HG03469 (cell line): ENCODE results near the gene PTPRU.

Experiments
- ATAC-seq: cut with Tn5 transposase; IDR thresholded peaks from one replicate; pipeline ENCODE4 v1.9.1; 2021; ENCODE audit warnings: mild to moderate bottlenecking, moderate library complexity, moderate number of reproducible peaks; ENCODE audit not compliant: unreplicated experiment

PTPRU gene

DNA sequence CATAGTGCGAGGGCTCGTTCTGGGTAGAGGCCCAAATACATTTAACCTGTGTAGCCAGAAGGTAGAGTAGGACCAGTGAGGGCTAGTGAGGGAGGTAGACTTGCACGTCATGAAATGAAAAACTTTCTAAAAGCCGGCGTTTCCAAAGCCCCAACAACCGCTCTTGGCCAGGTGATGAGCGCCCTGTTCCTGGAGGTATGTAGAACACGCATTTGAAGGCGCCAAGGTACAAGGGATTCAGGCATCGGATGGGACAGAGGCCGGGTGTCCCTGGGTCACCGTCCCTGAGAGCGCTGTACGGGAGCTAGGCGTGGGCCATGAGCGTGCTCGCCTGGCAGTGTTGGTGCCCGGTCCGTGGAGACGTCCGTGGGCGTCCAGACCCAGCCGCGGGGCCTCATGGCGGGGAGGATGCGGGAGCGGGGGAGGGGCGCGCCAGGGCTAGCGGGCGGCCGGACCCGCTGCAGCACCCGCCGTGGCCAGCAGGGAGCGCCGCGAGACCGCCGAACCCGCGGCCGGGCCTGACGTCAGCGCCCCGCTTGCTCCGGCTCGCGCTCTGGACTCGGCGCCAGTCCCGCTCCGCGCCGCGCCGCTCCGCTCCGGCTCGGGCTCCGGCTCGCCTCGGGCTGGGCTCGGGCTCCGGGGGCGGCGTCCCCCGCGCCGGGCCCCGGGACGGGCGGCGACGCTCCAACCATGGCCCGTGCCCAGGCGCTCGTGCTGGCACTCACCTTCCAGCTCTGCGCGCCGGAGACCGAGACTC, at the start of gene PTPRU:
Gene PTPRU (plus strand): TSS at position 568 of the 757 bp plus-strand sequence. CDS start 123 bp downstream, at position 691.
- ATAC-seq: peak; percentile 46

DNA sequence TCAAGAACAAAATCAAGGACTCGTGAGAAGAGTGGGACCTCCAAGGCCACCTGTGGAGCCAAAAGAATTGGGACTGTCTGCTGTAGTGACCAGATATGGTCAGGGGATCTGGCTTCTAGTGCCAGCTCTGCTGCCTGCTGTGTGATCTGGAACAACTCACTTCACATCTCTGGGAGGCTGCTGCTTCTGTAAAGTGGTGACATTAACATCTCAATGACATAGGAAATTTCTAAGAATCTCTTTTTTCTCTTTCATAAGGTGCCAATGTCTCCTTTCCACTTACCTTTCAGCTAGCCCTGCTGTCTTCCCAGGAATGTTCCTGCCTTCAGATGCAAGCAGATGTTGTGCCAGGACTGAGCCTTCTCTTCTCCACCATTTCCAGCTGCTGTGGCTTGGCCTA, 49.6 kb upstream of the PTPRU start:
- no peak for ATAC-seq

DNA sequence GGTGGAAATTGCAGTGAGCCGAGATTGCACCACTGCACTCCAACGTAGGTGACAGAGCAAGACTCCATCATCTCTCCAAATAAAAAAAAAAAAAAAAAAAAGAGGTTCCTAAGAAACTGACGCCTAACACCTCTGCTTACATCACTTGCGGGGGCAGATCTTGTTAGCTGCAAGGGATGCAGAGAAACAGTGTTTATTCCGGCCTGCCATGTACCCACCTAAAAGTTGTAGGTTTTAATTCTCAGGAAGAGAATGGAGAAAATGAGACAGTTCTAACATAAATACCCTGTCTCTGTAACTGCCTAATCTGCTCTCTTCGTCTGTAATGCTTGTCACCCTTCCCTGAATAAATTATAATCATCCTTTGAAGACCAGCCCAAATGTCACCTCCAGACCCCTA, 45.6 kb upstream of the PTPRU start:
- ATAC-seq: no peak

DNA sequence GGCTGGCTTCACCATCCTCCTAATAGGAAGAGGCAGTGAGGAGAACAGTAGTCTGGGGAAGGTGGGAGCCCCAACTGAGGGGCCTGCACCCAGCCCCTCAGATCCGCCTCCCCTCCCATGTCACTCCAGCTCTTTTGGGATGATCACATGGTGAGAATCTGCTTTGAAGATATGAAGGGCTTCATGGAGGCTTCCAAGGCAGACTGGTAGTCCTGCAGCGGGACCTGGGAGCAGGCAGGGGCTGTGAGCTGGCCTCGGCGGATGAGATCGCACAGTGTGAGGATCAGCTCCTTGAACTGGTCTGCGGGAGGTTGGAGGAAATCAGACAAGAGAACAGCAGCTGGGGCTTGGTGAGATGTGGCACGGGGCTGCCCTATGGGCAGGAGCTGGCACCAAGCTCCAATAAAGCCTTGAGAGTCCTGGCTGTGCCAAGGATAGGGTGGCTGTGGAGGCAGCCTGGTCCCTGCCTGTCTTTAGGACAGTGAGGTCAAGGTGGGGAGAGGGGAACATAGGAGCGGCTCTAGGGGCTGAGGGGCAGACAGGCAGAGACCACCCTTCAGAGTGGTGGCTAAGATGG, 42.4 kb upstream of the PTPRU start:
- no peak for ATAC-seq

DNA sequence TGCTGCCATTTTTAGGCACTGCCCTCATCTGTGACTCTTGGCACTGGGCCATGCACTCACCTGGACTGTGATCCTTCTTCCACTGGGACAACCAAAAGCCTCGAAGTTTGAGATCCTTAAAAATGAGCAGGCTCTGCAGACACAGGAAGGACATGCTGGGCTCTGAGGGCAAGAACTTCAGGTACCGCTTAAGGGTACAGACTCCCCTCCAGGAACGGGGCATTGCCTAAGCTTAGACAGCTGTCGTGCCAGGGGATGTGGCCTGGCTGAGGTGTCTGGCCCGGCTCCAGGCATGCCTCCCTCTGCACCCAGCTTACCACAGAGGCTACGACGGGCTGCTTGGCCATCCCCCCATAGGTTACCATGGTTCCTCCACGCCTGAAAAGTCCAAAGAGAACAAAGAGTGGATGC, 40.4 kb upstream of the PTPRU start:
- no peak for ATAC-seq

DNA sequence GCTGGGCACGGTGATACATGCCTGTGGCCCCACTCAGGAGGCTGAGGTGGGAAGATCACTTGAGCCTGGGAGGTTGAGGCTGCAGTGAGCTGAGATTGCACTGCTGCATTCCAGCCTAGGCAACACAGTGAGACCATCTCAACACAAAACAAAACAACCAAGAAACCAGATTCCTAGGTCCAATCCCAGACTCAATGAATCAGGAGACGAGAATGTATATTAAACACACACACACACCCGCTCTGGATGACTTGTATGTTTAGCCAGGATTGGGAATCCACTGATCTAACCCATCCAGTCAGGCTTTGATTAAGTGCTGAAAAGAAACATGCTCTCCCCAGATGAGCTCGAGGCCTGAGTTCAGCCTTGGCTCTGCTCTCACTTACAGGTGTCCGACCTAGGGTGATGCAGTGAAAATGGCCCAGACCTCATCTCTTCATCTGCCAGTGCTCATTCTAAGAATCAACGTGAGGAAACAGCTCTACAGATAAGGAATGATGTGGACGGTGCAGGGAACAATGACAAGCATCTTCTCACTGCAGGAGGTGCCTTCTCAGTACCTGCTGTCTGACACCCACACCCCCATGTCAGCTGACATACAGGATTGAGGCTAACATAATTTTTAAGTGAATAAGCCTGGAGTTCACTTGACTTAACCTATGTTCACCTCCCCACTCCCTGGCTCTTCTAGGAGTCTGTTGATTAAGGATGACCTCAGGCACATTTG, 39.3 kb upstream of the PTPRU start:
- no peak for ATAC-seq

DNA sequence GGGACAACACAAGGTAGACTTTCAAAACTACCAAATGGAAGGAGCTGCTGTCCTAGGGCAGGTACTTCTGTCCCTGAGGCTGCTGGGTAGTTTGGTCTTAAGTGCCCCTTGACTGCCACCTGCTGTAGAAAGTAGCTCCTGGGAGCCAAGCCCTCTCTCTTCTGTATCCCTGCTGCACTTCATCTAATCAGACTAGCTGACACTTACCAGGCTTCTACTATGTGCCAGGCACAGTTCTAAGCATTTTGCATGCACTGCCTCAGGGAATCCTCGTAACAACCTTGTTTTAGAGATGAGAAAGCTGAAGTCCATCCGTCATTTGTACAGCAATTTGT, 38.8 kb upstream of the PTPRU start:
- no peak for ATAC-seq

DNA sequence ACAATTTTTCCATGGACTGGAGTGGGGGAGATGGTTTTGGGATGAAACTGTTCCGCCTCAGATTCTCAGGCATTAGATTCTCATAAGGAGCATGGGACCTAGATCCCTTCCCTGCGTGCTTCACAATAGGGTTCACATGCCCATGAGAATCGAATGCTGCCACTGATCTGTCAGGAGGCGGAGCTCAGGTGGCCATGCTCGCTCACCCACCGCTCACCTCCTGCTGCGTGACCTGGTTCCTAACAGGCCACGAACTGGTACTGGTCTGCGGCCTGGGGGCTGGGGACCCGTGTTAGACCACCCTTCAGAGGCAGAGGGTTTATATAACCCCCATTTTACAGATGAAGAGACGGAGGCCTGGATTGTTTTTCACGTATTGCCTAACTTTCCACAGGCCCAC, 38.3 kb upstream of the PTPRU start:
- ATAC-seq: no peak

DNA sequence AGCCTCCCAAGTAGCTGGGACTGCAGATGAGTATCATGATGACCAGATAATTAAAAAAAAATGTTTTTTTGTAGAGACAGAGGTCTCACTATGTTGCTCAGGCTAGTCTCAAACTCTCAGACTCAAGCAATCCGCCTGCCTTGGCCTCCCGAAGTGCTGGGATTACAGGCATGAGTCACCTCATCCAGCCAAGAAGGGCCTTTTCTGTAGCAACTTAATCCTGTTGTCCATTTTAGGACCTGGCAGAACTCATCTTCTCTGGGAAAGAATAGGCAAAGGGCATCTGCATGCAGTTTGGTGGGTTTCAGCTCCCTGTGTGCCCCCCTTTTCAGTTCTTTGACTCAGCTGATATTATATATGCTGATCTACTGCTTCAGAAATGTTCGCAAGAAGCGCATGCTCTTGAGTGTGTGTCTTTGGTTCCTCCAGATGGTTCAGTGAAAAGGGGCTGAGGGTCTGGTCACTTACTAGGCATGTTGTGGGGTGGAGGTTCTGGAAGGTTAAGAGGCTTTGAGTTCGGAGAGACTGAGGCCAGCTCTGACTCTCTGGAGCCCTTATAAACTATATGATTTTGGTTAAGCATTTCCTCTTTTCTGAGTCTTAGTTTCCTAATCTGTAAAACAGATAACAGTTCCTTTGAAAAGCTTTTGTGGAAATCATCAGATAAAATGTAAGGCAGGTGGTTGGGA, 35.3 kb upstream of the PTPRU start:
- no peak for ATAC-seq

DNA sequence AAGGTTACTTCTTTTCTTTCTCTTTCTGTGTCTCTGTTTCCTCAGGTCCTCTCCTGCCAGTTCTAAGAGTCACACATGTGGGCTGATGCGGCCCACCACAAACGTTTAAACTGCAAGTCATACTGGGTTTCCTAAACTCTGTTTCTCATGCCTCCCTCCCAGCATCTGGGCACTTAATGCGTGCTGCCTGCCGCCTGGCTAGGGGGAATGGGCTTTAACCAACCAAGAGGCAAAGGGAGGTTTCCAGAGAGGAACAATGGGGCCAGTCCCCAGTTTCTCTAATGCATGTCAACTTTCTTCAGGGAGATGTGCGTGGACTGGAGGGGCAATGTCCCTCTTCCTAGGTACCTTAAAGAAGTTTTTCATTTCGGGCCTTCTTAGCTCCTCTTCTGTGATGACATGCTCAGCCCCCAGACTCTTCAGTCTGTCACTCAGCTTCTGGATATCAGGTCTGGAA, 34.7 kb upstream of the PTPRU start:
- ATAC-seq: no peak

DNA sequence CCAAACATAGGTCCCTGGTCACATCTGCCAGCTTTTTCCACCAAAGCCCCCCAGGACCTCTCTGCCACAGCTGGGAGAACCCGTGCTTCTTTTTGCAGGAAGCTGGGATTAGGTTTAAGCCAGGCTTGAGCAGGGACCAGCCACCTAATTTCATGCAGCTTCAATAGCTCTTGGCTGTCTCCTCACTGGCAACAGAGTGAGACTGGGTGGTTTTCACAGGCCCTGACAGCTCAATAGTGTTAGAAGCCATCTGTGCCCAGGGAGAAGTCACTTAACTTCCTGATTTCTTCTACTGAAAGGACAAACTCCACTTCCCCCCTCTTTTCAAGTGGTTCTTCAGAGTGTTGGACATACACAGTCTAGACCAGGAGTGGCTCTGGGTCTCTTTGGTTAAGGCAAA, 34.3 kb upstream of the PTPRU start:
- no peak for ATAC-seq

DNA sequence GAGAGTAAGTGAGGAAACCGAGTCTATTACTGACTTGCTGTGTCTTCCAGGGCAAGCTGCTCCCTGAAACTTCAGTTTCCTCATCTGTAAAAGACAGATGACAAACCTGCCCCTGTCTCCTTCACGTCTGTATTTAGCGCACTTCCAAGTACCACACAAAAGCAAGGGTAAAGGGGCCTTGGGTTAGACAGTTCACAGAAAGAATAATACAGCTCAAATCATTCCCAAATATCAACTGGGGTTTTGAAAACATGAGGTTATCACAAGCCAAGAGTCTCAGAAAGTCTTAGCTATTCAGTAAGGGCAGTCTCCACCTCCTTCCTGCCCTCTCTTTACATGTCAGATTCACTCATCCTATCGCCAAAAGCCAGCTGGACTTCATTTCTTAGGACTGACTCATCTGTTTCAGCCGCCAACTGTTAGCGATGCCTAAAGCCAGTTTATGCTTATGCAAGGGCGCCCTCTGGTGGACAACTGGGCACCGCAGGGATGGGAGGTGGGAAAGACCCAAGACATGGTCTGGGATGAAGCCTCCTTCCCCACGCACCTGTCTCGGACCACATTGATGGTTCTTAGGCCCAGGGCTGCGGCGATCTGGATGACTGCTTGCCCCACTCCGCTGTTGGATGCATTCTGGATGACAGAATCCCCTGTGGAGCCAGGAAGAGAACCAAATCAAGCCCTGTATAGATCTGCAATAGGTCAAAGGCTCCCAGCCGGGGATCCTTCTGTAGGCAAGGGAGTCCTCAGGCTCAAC, 33.6 kb upstream of the PTPRU start:
- peak; percentile 46 for ATAC-seq

DNA sequence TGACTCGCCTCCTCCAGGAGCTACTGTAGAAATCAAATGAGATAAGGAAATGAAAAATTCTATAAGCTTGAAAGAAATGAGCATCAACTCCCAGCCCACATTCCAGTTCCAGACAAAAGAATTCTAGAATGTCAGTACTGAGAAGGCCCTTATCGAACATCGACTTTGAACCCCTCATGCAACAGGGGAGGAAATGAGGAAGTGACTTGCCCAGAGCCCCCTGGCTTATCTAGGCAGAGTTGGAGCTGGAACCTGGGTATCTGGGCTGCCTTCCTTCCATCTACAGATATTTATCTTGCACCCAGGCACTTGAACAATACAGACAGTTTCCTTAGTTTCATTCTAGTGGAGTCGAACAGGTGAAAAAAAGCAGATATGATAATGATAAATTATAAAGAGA, 27.9 kb upstream of the PTPRU start:
- no peak for ATAC-seq

DNA sequence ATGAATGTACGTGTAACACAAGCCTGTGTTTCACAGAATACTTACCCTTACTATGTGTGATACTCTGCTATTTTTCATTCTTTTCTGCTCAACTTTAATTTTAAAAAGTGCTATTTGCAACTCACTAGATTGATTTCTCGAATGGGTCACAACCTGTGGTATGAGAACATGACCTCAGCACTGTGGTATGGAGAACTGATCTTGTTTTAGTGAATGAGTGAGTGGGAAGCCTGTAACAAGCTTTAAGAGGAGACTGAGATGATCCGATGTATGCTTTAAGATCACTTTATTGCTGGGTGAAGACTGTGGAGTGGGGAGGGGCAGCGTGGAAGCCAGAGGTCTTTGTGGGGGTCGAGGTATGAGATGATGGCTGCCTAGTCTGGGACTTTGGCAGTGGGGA, 27.1 kb upstream of the PTPRU start:
- ATAC-seq: no peak

DNA sequence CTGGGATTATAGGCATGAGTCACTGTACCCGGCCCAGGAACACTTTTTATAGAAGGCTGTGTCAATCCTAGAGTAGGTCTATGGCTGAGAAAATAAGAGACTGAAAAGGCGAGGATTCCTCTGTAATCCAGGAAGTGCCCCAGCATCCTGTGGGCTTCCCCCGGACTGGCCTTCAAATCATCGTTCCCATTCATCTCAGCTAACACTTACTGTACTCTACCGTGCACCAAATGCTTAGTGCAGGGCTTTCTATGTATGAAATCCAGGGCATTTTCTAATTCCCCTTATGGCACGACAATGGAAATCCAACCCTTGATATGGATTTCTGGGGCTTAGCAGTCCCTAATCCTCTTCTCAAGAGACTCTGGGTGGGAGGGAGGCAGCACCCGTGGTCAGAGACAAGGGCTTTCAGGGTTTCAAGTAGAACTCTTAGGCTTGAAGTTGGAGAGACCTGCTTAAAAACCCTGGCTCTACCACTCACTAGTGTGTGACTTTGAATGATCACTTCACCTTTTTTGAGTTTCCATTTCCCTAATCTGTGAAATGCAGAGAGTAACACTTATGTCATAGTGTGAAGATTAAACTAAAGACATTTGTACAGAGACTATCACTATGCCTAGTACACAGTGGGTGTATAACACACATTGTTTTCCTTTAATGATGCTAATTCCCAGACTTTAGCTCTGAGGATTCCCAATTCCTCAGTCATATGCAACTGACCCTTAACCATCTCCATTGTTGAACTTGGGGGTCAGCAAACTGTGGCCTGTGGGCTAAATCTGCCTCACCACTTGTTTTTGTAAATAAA, 25.8 kb upstream of the PTPRU start:
- no peak for ATAC-seq

DNA sequence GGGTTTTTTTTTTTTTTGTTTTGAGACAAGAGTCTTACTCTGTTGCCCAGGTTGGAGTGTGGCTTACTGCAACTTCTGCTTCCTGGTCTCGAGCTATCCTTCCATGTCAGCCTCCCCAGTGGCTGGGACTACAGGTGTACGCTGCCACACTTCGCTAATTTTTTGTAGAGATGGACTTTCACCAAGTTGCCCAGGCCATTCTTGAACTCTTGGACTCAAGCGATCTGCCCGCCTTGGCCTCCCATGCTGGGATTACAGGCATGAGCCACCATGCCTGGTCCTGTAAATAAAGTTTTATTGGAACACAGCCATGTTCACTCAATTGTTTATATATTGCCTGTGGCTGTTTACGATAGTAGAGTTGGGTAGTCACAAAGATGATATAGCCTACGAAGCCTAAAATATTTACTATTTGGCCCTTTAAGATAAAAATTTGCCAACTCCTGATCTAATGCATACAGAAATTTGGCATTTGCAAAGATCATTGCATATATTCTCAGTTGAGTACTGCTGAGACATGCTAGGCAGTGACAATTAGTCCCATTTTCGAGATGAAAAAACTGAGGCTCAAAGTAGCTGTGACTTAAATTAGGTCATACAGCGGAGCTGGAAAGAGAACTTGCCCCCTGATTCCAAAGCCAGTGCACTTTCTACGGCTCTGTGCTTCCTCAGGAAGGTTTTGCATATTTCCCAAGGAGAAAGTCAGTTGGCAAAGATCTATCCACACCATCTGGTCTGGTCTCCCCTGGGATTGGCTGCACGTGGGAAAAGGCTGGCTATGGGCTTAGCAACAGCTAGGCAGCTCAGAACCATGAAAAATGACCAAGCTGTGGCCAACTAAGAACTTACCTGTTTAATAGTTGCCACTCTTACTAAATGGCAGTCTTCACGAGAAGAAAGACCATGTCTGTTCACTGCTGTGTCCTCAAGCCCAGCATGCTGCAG, 25.0 kb upstream of the PTPRU start:
- ATAC-seq: no peak

DNA sequence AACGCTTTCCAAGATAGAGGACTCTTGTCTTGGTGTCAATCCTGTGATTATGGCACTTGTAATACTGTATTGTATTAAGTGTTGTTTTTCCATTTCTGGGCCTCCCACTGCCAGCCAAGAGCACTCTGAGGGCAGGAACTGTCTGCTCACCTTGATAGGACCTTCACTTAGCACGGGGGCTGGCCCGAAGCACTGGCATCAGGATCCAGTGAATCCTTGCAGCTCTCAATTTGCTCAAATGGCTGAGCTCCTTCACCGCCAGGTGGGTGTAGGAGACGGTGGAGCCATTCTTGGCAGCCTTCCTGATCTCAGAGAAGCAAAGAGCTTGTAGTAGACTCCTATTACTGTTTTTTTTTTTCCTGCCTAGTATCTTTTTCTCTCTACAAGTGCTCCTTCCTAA, 23.3 kb upstream of the PTPRU start:
- no peak for ATAC-seq

DNA sequence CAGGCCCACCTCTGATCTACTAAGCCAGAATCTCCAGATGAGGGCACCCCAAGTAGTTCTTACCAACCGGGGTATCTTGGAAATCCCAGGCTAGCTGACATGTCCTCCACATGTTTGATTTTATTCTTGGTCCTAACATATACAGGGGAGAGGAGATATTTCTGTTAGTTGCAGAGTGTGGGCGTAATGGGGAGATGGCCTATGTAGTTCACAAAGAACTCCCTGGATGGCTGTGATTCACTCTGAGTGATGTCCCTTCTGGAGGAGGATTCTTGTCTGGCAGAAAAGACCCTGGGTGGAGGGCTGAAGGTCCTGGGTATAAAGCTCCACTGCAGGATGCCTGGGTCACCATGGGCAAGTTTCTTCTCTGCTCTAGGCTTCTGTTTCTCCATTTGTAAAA, 18.7 kb upstream of the PTPRU start:
- no peak for ATAC-seq

DNA sequence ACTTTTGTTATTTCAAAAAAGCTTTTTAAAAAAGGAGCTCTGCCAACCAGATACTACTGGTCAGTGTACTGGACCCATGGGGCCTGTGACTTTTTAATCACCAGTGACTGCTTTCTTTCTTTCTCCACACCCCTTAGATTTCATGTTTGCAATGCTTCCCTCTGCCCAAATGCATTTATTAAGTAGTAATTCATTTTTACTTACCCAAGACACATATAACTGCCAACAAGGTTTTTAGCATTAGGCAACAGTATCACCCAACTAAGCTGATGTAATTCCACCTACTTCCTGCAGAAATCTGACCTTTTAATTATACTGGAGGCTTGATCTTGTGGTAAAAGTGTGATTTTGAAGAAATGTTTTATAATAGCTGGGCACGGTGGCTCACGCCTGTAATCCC, 18.1 kb upstream of the PTPRU start:
- no peak for ATAC-seq
